SK-N-SH treated with all-trans-retinoic acid at 6 μM for 48 hours (cell line): Measurements from ENCODE around the gene IGFL4.

Experiments
- ATAC-seq: fragments of 200-7000 bp; cut with Tn5 transposase; 3 replicates; pipeline ENCODE4 v1.9.1; 2020; ENCODE audit warnings: mild to moderate bottlenecking, moderate library complexity
- ARNTL ChIP-seq: fragments of 450-650 bp; formaldehyde crosslinking; IDR thresholded peaks from 2 replicates; pipeline ENCODE4 v1.5.0; 2020; ENCODE audit warnings: low read depth, mild to moderate bottlenecking, moderate library complexity, borderline replicate concordance
- BACH2 ChIP-seq: fragments of 250-450 bp; sonication (Bioruptor Pico); IDR thresholded peaks from 2 replicates; pipeline ENCODE4 v1.9.0; 2021; ENCODE audit warnings: mild to moderate bottlenecking, borderline replicate concordance
- CSDC2 ChIP-seq: fragments of 250-450 bp; sonication (Bioruptor Pico); IDR thresholded peaks from 2 replicates; pipeline ENCODE4 v1.5.0; 2020; ENCODE audit warnings: mild to moderate bottlenecking, moderate library complexity
- ESRRG ChIP-seq: fragments of 250-450 bp; sonication (Bioruptor Pico); IDR thresholded peaks from 2 replicates; pipeline ENCODE4 v1.6.1; 2021; ENCODE audit warnings: mild to moderate bottlenecking
- GLIS3 ChIP-seq: fragments of 250-450 bp; sonication (Bioruptor Pico); IDR thresholded peaks from 2 replicates; pipeline ENCODE4 v1.5.0; 2020; ENCODE audit warnings: mild to moderate bottlenecking, moderate library complexity
- ISL1 ChIP-seq: fragments of 250-450 bp; sonication (Bioruptor Pico); IDR thresholded peaks from 2 replicates; pipeline ENCODE4 v2.1.2; 2022; ENCODE audit warnings: mild to moderate bottlenecking, moderate library complexity
- OSR1 ChIP-seq: fragments of 250-450 bp; sonication (Bioruptor Pico); IDR thresholded peaks from 2 replicates; pipeline ENCODE4 v1.8.0; 2022; ENCODE audit warnings: moderate library complexity, mild to moderate bottlenecking, inconsistent platforms
- PPARA ChIP-seq: fragments of 250-450 bp; sonication (Bioruptor Pico); IDR thresholded peaks from 2 replicates; pipeline ENCODE4 v1.5.0; 2020; ENCODE audit warnings: mild to moderate bottlenecking, borderline replicate concordance
- RARB ChIP-seq: fragments of 250-450 bp; sonication (Bioruptor Pico); IDR thresholded peaks from 2 replicates; pipeline ENCODE4 v1.8.0; 2021; ENCODE audit warnings: mild to moderate bottlenecking, moderate library complexity
- TCF4 ChIP-seq: fragments of 250-450 bp; sonication (Bioruptor Pico); IDR thresholded peaks from 2 replicates; pipeline ENCODE4 v1.8.0; 2021; ENCODE audit warnings: mild to moderate bottlenecking, moderate library complexity, borderline replicate concordance
- TOX ChIP-seq: fragments of 250-450 bp; sonication (Bioruptor Pico); IDR thresholded peaks from 2 replicates; pipeline ENCODE4 v1.8.0; 2021; ENCODE audit warnings: mild to moderate bottlenecking, moderate library complexity, borderline replicate concordance
- ZC3H10 ChIP-seq: fragments of 250-450 bp; sonication (Bioruptor Pico); IDR thresholded peaks from 2 replicates; pipeline ENCODE4 v1.5.1; 2021; ENCODE audit warnings: mild to moderate bottlenecking, moderate library complexity
- ZFP30 ChIP-seq: fragments of 450-650 bp; formaldehyde crosslinking; IDR thresholded peaks from 2 replicates; pipeline ENCODE4 v1.5.0; 2022; ENCODE audit warnings: mild to moderate bottlenecking, moderate library complexity
- ZNF565 ChIP-seq: fragments of 450-650 bp; formaldehyde crosslinking; conservative IDR thresholded peaks from 2 replicates; pipeline ENCODE4 v1.5.0; 2020; ENCODE audit warnings: low read depth, mild to moderate bottlenecking, moderate library complexity
- ZNF70 ChIP-seq: fragments of 450-650 bp; formaldehyde crosslinking; IDR thresholded peaks from 2 replicates; pipeline ENCODE4 v1.5.0; 2020; ENCODE audit warnings: mild to moderate bottlenecking, moderate library complexity
- ZNF8 ChIP-seq: fragments of 450-650 bp; formaldehyde crosslinking; IDR thresholded peaks from 2 replicates; pipeline ENCODE4 v1.5.0; 2020; ENCODE audit warnings: mild to moderate bottlenecking, moderate library complexity
- TF ChIP-seq, protein P1 (sequence below): fragments of 250-450 bp; sonication (Bioruptor Pico); IDR thresholded peaks from 2 replicates; pipeline ENCODE4 v1.5.1; 2020; ENCODE audit warnings: low read depth, mild to moderate bottlenecking, moderate library complexity
- TF ChIP-seq, protein P2 (sequence below): fragments of 250-450 bp; sonication (Bioruptor Pico); IDR thresholded peaks from 2 replicates; pipeline ENCODE4 v1.8.0; 2020; ENCODE audit warnings: mild to moderate bottlenecking, moderate library complexity, borderline replicate concordance
- TF ChIP-seq, protein P3 (sequence below): fragments of 250-450 bp; sonication (Bioruptor Pico); IDR thresholded peaks from 2 replicates; pipeline ENCODE4 v1.5.0; 2020; ENCODE audit warnings: mild to moderate bottlenecking, moderate library complexity

The IGFL4 gene

DNA sequence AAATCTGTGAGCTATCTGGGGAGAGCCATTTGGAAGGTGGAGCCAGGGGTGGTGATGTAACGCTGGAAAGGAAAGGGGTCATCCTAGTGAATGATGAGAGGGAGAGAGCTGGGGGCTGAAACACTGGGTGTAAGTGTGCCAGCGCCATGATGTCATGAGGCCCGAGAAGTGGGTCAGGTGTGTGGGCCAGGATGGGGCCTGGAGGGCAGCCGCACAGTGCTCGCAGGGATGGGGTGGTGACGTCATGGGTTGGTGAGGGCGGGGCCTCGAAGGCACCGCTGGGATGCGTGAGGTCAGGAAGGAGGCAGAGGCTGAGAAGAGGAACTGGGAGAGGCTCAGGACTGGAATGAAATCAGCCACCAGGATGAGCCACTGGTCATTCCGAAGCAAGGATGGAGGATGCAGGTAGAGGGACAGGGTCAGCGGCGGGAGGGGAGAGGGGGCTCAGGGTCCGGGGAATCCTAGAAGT lies 41.1 kb downstream of the IGFL4 start:
- peak; percentile 18; the same call in 2 of the 3 replicates for ATAC-seq
- 0 out of 2 replicates have a peak, but pooled peaks have one; percentile 30 for TF ChIP-seq ZNF565
- no peak for TF ChIP-seq GLIS3 (CRISPR knock-in tag)
- peak; percentile 12; the same call in 1 of the 2 replicates for TF ChIP-seq ZNF70
- TF ChIP-seq, protein P1, sequence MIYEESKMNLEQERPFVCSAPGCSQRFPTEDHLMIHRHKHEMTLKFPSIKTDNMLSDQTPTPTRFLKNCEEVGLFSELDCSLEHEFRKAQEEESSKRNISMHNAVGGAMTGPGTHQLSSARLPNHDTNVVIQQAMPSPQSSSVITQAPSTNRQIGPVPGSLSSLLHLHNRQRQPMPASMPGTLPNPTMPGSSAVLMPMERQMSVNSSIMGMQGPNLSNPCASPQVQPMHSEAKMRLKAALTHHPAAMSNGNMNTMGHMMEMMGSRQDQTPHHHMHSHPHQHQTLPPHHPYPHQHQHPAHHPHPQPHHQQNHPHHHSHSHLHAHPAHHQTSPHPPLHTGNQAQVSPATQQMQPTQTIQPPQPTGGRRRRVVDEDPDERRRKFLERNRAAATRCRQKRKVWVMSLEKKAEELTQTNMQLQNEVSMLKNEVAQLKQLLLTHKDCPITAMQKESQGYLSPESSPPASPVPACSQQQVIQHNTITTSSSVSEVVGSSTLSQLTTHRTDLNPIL = peak; percentile 29; the same call in 1 of the 2 replicates
- no peak for TF ChIP-seq ESRRG (CRISPR knock-in tag)

DNA sequence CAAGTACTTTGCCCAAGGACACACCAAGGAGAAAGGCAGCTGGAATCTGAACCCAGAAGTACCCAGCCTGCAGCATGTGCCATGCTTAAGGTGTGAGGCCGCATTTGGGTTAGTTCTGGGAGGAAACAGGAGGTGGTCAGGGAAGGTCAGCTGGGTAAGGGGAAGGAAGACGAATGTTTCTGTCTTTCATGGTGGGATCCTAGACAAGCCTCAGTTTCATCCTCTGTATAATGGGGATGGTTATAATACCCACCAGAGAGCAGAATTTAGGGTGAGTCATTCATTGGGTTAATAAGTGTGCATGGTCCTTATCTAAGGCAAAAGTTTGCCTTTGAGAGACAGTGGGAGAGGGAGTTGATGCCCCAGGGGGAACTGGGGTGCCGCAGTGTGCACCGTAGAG lies 42.0 kb downstream of the IGFL4 start:
- TF ChIP-seq ZNF565 (no peak), TOX (CRISPR knock-in tag) (no peak), ISL1 (CRISPR knock-in tag) (no peak), ZNF8 (CRISPR knock-in tag) (no peak), ZNF70 (no peak), ZC3H10 (CRISPR knock-in tag) (no peak), CSDC2 (no peak), BACH2 (CRISPR knock-in tag) (no peak), RARB (CRISPR knock-in tag) (no peak), TCF4 (no peak)
- TF ChIP-seq, protein P2, sequence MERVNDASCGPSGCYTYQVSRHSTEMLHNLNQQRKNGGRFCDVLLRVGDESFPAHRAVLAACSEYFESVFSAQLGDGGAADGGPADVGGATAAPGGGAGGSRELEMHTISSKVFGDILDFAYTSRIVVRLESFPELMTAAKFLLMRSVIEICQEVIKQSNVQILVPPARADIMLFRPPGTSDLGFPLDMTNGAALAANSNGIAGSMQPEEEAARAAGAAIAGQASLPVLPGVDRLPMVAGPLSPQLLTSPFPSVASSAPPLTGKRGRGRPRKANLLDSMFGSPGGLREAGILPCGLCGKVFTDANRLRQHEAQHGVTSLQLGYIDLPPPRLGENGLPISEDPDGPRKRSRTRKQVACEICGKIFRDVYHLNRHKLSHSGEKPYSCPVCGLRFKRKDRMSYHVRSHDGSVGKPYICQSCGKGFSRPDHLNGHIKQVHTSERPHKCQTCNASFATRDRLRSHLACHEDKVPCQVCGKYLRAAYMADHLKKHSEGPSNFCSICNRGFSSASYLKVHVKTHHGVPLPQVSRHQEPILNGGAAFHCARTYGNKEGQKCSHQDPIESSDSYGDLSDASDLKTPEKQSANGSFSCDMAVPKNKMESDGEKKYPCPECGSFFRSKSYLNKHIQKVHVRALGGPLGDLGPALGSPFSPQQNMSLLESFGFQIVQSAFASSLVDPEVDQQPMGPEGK (CRISPR knock-in tag) = no peak
- TF ChIP-seq, protein P3, sequence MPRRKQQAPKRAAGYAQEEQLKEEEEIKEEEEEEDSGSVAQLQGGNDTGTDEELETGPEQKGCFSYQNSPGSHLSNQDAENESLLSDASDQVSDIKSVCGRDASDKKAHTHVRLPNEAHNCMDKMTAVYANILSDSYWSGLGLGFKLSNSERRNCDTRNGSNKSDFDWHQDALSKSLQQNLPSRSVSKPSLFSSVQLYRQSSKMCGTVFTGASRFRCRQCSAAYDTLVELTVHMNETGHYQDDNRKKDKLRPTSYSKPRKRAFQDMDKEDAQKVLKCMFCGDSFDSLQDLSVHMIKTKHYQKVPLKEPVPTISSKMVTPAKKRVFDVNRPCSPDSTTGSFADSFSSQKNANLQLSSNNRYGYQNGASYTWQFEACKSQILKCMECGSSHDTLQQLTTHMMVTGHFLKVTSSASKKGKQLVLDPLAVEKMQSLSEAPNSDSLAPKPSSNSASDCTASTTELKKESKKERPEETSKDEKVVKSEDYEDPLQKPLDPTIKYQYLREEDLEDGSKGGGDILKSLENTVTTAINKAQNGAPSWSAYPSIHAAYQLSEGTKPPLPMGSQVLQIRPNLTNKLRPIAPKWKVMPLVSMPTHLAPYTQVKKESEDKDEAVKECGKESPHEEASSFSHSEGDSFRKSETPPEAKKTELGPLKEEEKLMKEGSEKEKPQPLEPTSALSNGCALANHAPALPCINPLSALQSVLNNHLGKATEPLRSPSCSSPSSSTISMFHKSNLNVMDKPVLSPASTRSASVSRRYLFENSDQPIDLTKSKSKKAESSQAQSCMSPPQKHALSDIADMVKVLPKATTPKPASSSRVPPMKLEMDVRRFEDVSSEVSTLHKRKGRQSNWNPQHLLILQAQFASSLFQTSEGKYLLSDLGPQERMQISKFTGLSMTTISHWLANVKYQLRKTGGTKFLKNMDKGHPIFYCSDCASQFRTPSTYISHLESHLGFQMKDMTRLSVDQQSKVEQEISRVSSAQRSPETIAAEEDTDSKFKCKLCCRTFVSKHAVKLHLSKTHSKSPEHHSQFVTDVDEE (CRISPR knock-in tag) = no peak
- no peak for ATAC-seq

DNA sequence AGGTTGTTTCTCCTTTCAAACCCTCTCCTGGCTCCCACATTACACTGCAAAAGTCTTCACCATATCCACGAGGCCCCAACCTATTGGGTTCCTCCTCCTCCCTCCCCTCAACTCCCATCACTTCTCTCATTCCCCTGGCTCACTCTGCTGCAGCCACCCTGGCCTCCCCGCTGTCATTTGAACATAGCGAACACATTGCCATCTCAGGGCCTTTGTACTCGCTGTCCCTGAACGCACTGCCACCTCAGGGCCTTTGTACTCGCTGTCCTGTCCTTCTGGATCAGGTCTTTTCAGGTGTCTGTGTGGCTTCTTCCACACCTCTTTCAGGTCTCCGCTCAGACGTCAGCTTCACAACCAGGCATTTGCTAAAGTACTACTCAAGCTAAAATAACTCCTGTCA lies 43.9 kb downstream of the IGFL4 start:
- no peak for TF ChIP-seq ARNTL
- TF ChIP-seq, protein P3 (CRISPR knock-in tag) = no peak
- no peak for TF ChIP-seq ZNF70
- no peak for TF ChIP-seq ZFP30 (CRISPR knock-in tag)
- TF ChIP-seq OSR1 = no peak
- no peak for TF ChIP-seq TCF4
- no peak for TF ChIP-seq PPARA (CRISPR knock-in tag)
- TF ChIP-seq, protein P2 (CRISPR knock-in tag) = no peak
- no peak for TF ChIP-seq ZNF8 (CRISPR knock-in tag)
- no peak for TF ChIP-seq ZNF565
- TF ChIP-seq, all 23 proteins: peak for 0
- no peak for ATAC-seq
